ENCODE results near the gene DNAJC1. TPM values are rescaled to one million over a fixed set of nuclear protein-coding genes. Genes with fewer than 3 reads are reported as not detected.

The DNAJC1 gene
- total and polyA plus RNA-seq, 2 of the 4 experiments (the other 2 are of a cell fraction) = 12.7 to 13.3 TPM

GRCh38 chr10:21824409-21824808 is 179.1 kb downstream of the DNAJC1 start:
- H3K9me1 ChIP-seq (ENCODE audit: insufficient read depth, low read length) = no peaks in the 10 kb centered on the region
- BruUV-seq (replicated peaks) = no TSS peak
- H2AK5ac ChIP-seq (ENCODE audit: low read depth, low read length) = no peak overlapping the region

More at GRCh38 chr10:21824409-21824808, 179.1 kb downstream of the DNAJC1 start:
- no peak overlapping the region for H2BK15ac ChIP-seq (ENCODE audit: low read depth, low read length)
- peaks cover 9% of the 10 kb centered on the region for H3K9me3 ChIP-seq (ENCODE audit: control insufficient read depth, insufficient read depth, low read length)
- no CpG with 5 or more reads among the region's 4 CpGs for WGBS, 2 experiments (ENCODE audit: extremely low coverage in 2 of 2, insufficient read length in 1 of 2)
- CTCF ChIA-PET = no interaction called here
- no peak overlapping the region for H2BK5ac ChIP-seq (ENCODE audit: low read depth, low read length, poor library complexity, severe bottlenecking)
- no peak overlapping the region for H3K18ac ChIP-seq (ENCODE audit: low read depth, low read length)
- no peak overlapping the region for H3K27ac ChIP-seq (ENCODE audit: insufficient read depth, low read length)
- DNase-seq (no peak), ATAC-seq (ENCODE audit: low read depth) (no peak)
- dilution Hi-C loops (cut with HindIII; ENCODE audit: low sequenced_read_pairs, unreplicated experiment) = no loop called here
- no peaks in the 10 kb centered on the region for H4K20me1 ChIP-seq (ENCODE audit: insufficient read depth, low read length)
- H3K23ac ChIP-seq (ENCODE audit: low read depth, low read length) = no peak overlapping the region
- no peaks in the 10 kb centered on the region for H3K4me1 ChIP-seq (ENCODE audit: control insufficient read depth, insufficient read depth, low read length)
- no peak overlapping the region for H3K4me2 ChIP-seq (ENCODE audit: low read depth, low read length)
- H3K79me1 ChIP-seq (ENCODE audit: low read depth in 1 of 2, low read length in 2 of 2) = no peaks in the 10 kb centered on the region
- H3K56ac ChIP-seq (ENCODE audit: extremely low read depth, insufficient read depth, low read length) = no peak overlapping the region
- no peak overlapping the region for H4K8ac ChIP-seq (ENCODE audit: low read depth in 2 of 2, low read length in 2 of 2)
- no peak overlapping the region for H2BK20ac ChIP-seq (ENCODE audit: low read depth, low read length)
- POLR2A ChIA-PET (ENCODE audit: unreplicated experiment) = no interaction called here
- no peak for TF ChIP-seq NFE2L2 (IDR thresholded peaks at IDR 0.05; ENCODE audit: low read depth, low read length)
- TF ChIP-seq SMC3 (IDR thresholded peaks at IDR 0.05; ENCODE audit: low read depth, low read length) = no peak
- TF ChIP-seq FOS (IDR thresholded peaks at IDR 0.05; ENCODE audit: low read depth, low read length) = no peak
- TF ChIP-seq RFX5 (IDR thresholded peaks at IDR 0.05; ENCODE audit: low read depth, low read length) = no peak
- TF ChIP-seq CHD1 (IDR thresholded peaks at IDR 0.05; ENCODE audit: low read depth, low read length) = no peak
- no peak for TF ChIP-seq POLR2A (IDR thresholded peaks at IDR 0.05; ENCODE audit: low read depth, low read length)
- no peak for TF ChIP-seq MXI1 (IDR thresholded peaks at IDR 0.05; ENCODE audit: borderline replicate concordance, low read depth, low read length)
- no peak for TF ChIP-seq MAZ (IDR thresholded peaks at IDR 0.05; ENCODE audit: borderline replicate concordance, low read depth, low read length)
- TF ChIP-seq USF2 (IDR thresholded peaks at IDR 0.05; ENCODE audit: low read depth, low read length) = no peak
- no peak for TF ChIP-seq BHLHE40 (IDR thresholded peaks at IDR 0.05; ENCODE audit: low read depth, low read length)
- TF ChIP-seq RAD21 (IDR thresholded peaks at IDR 0.05; ENCODE audit: low read length) = no peak
- TF ChIP-seq MAFK (IDR thresholded peaks at IDR 0.05; ENCODE audit: low read depth, low read length) = no peak
- no peak for TF ChIP-seq CEBPB (IDR thresholded peaks at IDR 0.05; ENCODE audit: low read depth, low read length)
- no peak for TF ChIP-seq RCOR1 (IDR thresholded peaks at IDR 0.05; ENCODE audit: insufficient replicate concordance, low read length)
- no peaks in the 10 kb centered on the region for H3K36me3 ChIP-seq (ENCODE audit: control insufficient read depth, insufficient read depth, low read length)
- H3K27me3 ChIP-seq (ENCODE audit: control insufficient read depth, insufficient read depth, low read length) = no peaks in the 10 kb centered on the region
- H2AFZ ChIP-seq (replicated peaks; ENCODE audit: low read length, poor library complexity) = no peak overlapping the region
- H3K9ac ChIP-seq (ENCODE audit: low read depth, low read length) = no peak overlapping the region
- intact Hi-C loops (cut with micrococcal nuclease) = no loop called here
- no peak overlapping the region for H4K91ac ChIP-seq (ENCODE audit: insufficient read depth, low read depth, low read length)
- in situ Hi-C loops (cut with MboI; ENCODE audit: low sequenced_read_pairs) = no loop called here
- H2BK120ac ChIP-seq (ENCODE audit: low read depth, low read length) = no peak overlapping the region
- no peak overlapping the region for H3K4me3 ChIP-seq (ENCODE audit: insufficient read depth, low read depth, low read length)
- no peak overlapping the region for H2AK9ac ChIP-seq (replicated peaks; ENCODE audit: low read depth, low read length, poor library complexity)
- H4K5ac ChIP-seq (ENCODE audit: low read depth, low read length) = no peak overlapping the region
- no peak overlapping the region for H3K14ac ChIP-seq (replicated peaks; ENCODE audit: low read depth, low read length)
- H3K4ac ChIP-seq (ENCODE audit: low read depth, low read length) = no peak overlapping the region

Measured in IMR-90 (cell line).